HepG2 (cell line): ENCODE measurements around the gene CHRNB4. TPM values are rescaled to one million over a fixed set of nuclear protein-coding genes. Genes with fewer than 3 reads are reported as not detected.

Source experiments
- ATAC-seq: fragments of 200-7000 bp; cut with Tn5 transposase; 3 replicates; pipeline ENCODE4 v1.9.1; 2020; ENCODE audit warnings: mild to moderate bottlenecking, moderate library complexity
- BruUV-seq: library from RNA; stranded (reverse); fragments of 400-500 nt; replicated peaks from 2 replicates; lab custom pipeline; 2021; lab: Mats Ljungman, UMichigan
- CTCF ChIA-PET: fragments of 300-600 bp; formaldehyde crosslinking; extraction: SDS; loops from one replicate; lab custom pipeline; 2021; ENCODE audit warnings: low total read pairs, inconsistent platforms, low intra/inter-chr PET ratio; lab: Yijun Ruan, JAX
- POLR2A ChIA-PET: fragments of 350-600 bp; sonication (Branson Sonifier 250); formaldehyde crosslinking; loops from one replicate; lab custom pipeline; 2020; ENCODE audit warnings: antibody characterized with exemption, inconsistent platforms; lab: Yijun Ruan, JAX
- DNase-seq: peaks from one replicate; pipeline ENCODE4 v3.0.0-alpha.2; 2015; ENCODE audit warnings: low spot score
- FAIRE-seq: peaks from 3 replicates; lab custom pipeline; 2011; peaks lifted over from hg19 to GRCh38; lab: Jason Lieb, UNC
- H2AFZ ChIP-seq: one replicate; pipeline ENCODE4 v1.6.1; 2011; ENCODE audit warnings: low read length, inconsistent platforms
- H3K27ac ChIP-seq: fragments of 300-600 bp; 3 replicates; pipeline ENCODE4 v1.8.0; 2011; ENCODE audit warnings: mixed run types, mild to moderate bottlenecking, mixed read lengths, low read length, inconsistent platforms; ENCODE audit not compliant: insufficient read depth; ENCODE audit errors: extremely low read length
- H3K27me3 ChIP-seq, 2 experiments: fragments of 200-600 bp in 1 of 2; 2 replicates in 1 of 2; 3 replicates in 1 of 2; pipeline versions ENCODE4 v1.6.0 to v1.8.0; 2011; ENCODE audit warnings: low read length in 2 of 2, mild to moderate bottlenecking in 2 of 2, moderate library complexity in 2 of 2, inconsistent platforms in 1 of 2; ENCODE audit not compliant: insufficient read depth in 2 of 2, control insufficient read depth in 1 of 2
- H3K36me3 ChIP-seq, 2 experiments: fragments of 200-600 bp in 1 of 2; replicated peaks in 1 of 2; 2 replicates in 1 of 2; 3 replicates in 1 of 2; pipeline versions ENCODE4 v1.5.1 to v1.8.0; 2011; ENCODE audit warnings: low read length in 2 of 2, inconsistent platforms in 1 of 2; ENCODE audit not compliant: insufficient read depth in 2 of 2, control insufficient read depth in 1 of 2
- H3K4me1 ChIP-seq: 2 replicates; pipeline ENCODE4 v1.5.1; 2012; ENCODE audit warnings: low read length, inconsistent platforms; ENCODE audit not compliant: insufficient read depth
- H3K4me2 ChIP-seq: 2 replicates; pipeline ENCODE4 v1.6.0; 2011; ENCODE audit warnings: low read depth, low read length, inconsistent platforms
- H3K4me3 ChIP-seq, 3 experiments: fragments of 200-600 bp in 1 of 3; sonication (generic), shearing (Covaris generic) in 1 of 3; replicated peaks in 1 of 3; 2 replicates each; pipeline ENCODE4 v1.5.1; 2011 to 2016; ENCODE audit warnings: low read length in 3 of 3, inconsistent platforms in 2 of 3, low read depth in 2 of 3, mild to moderate bottlenecking in 2 of 3, control low read depth in 1 of 3, mixed read lengths in 1 of 3; ENCODE audit not compliant: insufficient read depth in 1 of 3
- H3K79me2 ChIP-seq: one replicate; pipeline ENCODE4 v1.6.1; 2011; ENCODE audit warnings: low read length, inconsistent platforms; ENCODE audit not compliant: insufficient read depth
- H3K9ac ChIP-seq: 2 replicates; pipeline ENCODE4 v1.6.0; 2011; ENCODE audit warnings: mild to moderate bottlenecking, low read depth, low read length, inconsistent platforms; ENCODE audit not compliant: insufficient read depth
- H3K9me3 ChIP-seq: 2 replicates; pipeline ENCODE4 v1.5.1; 2012; ENCODE audit warnings: mild to moderate bottlenecking, low read length
- H4K20me1 ChIP-seq: 2 replicates; pipeline ENCODE4 v1.6.0; 2011; ENCODE audit warnings: inconsistent platforms, mild to moderate bottlenecking, low read length, moderate library complexity; ENCODE audit not compliant: insufficient read depth
- GZF1 ChIP-seq: sonication (generic); formaldehyde crosslinking; IDR thresholded peaks from 2 replicates; pipeline ENCODE4 v1.5.1; 2020; ENCODE audit warnings: mild to moderate bottlenecking, missing genetic modification reagents
- HMG20A ChIP-seq: IDR thresholded peaks from 2 replicates; pipeline ENCODE4 v1.6.1; 2016; ENCODE audit warnings: borderline replicate concordance
- IKZF1 ChIP-seq: fragments of 450-650 bp; IDR thresholded peaks from 2 replicates; pipeline ENCODE4 v1.7.1; 2016
- NPAS2 ChIP-seq: sonication (generic); formaldehyde crosslinking; IDR thresholded peaks from 2 replicates; pipeline ENCODE4 v1.8.0; 2022; ENCODE audit warnings: mild to moderate bottlenecking, missing genetic modification reagents, borderline replicate concordance
- NR2F1 ChIP-seq, 2 experiments: fragments of 450-650 bp in 1 of 2; formaldehyde crosslinking in 1 of 2; IDR thresholded peaks; 2 replicates each; pipeline versions ENCODE4 v1.5.0 to v1.6.1; 2016 to 2020; ENCODE audit warnings: mild to moderate bottlenecking in 1 of 2, missing compliant biosample characterization in 1 of 2, missing genetic modification reagents in 1 of 2, moderate library complexity in 1 of 2
- SAP130 ChIP-seq: IDR thresholded peaks from 2 replicates; pipeline ENCODE4 v1.6.1; 2016; ENCODE audit warnings: low read depth
- SYNCRIP ChIP-seq: fragments of 200-400 bp; formaldehyde crosslinking; IDR thresholded peaks from 2 replicates; pipeline ENCODE4 v1.6.1; 2018; ENCODE audit warnings: mild to moderate bottlenecking, low read depth, low read length; ENCODE audit not compliant: insufficient read depth
- THRA ChIP-seq: sonication (generic); formaldehyde crosslinking; IDR thresholded peaks from 2 replicates; pipeline ENCODE4 v1.4.0; 2020; ENCODE audit warnings: missing genetic modification reagents, borderline replicate concordance
- TSC22D2 ChIP-seq: sonication (generic); formaldehyde crosslinking; IDR thresholded peaks from 2 replicates; pipeline ENCODE4 v1.5.1; 2020; ENCODE audit warnings: missing genetic modification reagents, mild to moderate bottlenecking, borderline replicate concordance
- ZBTB2 ChIP-seq: sonication (generic); formaldehyde crosslinking; IDR thresholded peaks from 2 replicates; pipeline ENCODE4 v1.8.0; 2022; ENCODE audit warnings: low read depth, missing genetic modification reagents
- ZNF18 ChIP-seq: sonication (generic); formaldehyde crosslinking; IDR thresholded peaks from 2 replicates; pipeline ENCODE4 v1.8.0; 2022; ENCODE audit warnings: mild to moderate bottlenecking, missing genetic modification reagents; ENCODE audit not compliant: insufficient replicate concordance
- ZNF546 ChIP-seq: sonication (generic); formaldehyde crosslinking; conservative IDR thresholded peaks from 2 replicates; pipeline ENCODE4 v1.8.1; 2023; ENCODE audit warnings: mild to moderate bottlenecking, missing genetic modification reagents
- WGBS: methylation state at CpG from one replicate; pipeline ENCODE4 v1.1.6; 2017; ENCODE audit warnings: low lambda C conversion rate; 5-methylcytosine and 5-hydroxymethylcytosine counted together
- in situ Hi-C: cut with HindIII; loops from 2 replicates; pipeline ENCODE4 v1.10.0; 2017; ENCODE audit warnings: low pct_unique_long_range_greater_than_20kb; ENCODE audit not compliant: extremely low pct_ligation_motif_present
- intact Hi-C: fragments of 100-400 bp; cut with micrococcal nuclease; formaldehyde crosslinking; loops from one replicate; pipeline ENCODE4 v1.10.0; 2022; ENCODE audit not compliant: unreplicated experiment
- polyA plus RNA-seq, 8 experiments: library from polyadenylated mRNA; depleted of rRNA in 3 of 8; stranded (reverse) in 7 of 8; unstranded in 1 of 8; fragments of >200 nt; fragmentation: Illumina TruSeq in 4 of 8; extraction: Trizol in 4 of 8; gene quantifications; 2 replicates each; pipeline versions ENCODE4 v1.2.1 to v1.2.3, GENCODE V29; 2011 to 2016; ENCODE audit warnings: low read depth in 4 of 8, missing spikeins in 1 of 8, mixed read lengths in 1 of 8; ENCODE audit not compliant: insufficient read depth in 1 of 8
- total RNA-seq, 5 experiments: library from RNA; depleted of rRNA; stranded (reverse); fragments of >200 nt; fragmentation: Illumina TruSeq; extraction: Trizol; gene quantifications; 2 replicates each; pipeline ENCODE4 v1.2.3, GENCODE V29; 2016; ENCODE audit warnings: low read depth in 1 of 5
- TF ChIP-seq, protein P1 (sequence below): IDR thresholded peaks from 2 replicates; pipeline ENCODE4 v1.6.1; 2016; ENCODE audit warnings: control low read depth

Gene CHRNB4
- total and polyA plus RNA-seq, 2 of the 13 experiments (the other 11 are each of a cell fraction or from before 2014, with no cell fraction given): not detected

DNA sequence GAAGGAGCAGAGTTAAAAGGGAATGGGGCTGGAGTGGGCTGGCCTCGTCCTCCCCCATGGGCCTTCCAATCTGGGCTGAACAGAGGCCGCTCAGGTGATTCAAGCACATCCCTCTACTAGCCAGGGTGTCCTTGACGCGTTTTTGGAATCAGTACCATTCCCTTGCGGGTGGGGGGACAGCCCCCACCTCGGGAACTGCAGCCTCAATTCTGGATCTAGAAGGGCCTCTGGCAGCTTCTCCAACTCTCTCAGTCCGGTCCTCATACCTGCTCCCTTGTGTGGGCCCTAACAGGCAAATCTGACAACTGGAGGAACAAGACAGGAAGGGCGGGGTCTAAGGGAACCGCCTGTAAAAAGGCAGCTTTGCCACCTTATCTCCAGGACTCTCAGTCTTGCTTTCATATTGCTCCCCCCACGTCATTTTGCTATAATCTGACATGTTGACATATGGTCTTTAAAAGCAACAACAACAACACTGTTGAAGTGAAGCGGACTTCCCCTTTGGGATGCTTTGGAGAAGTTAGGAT is 802 bp upstream of the CHRNB4 start (continued):
- no peak for TF ChIP-seq THRA
- TF ChIP-seq NPAS2: no peak
- no peak for TF ChIP-seq ZBTB2 (CRISPR knock-in tag)
- no peak for TF ChIP-seq TSC22D2 (CRISPR knock-in tag)
- TF ChIP-seq, all 625 proteins: peak for 0

- H3K4me1 ChIP-seq: no peaks in the 10 kb centered on the region
- no peaks in the 10 kb centered on the region for H3K36me3 ChIP-seq
- H3K27me3 ChIP-seq: no peaks in the 10 kb centered on the region; a peak in 2 of 5 replicates
- no peak for TF ChIP-seq ZNF18 (CRISPR knock-in tag)
- no peak for TF ChIP-seq IKZF1
- TF ChIP-seq ZNF546 (CRISPR knock-in tag): no peak
- TF ChIP-seq SAP130 (CRISPR knock-in tag): no peak
- no peak for TF ChIP-seq SYNCRIP
- no peak for TF ChIP-seq GZF1
- TF ChIP-seq, protein P1, sequence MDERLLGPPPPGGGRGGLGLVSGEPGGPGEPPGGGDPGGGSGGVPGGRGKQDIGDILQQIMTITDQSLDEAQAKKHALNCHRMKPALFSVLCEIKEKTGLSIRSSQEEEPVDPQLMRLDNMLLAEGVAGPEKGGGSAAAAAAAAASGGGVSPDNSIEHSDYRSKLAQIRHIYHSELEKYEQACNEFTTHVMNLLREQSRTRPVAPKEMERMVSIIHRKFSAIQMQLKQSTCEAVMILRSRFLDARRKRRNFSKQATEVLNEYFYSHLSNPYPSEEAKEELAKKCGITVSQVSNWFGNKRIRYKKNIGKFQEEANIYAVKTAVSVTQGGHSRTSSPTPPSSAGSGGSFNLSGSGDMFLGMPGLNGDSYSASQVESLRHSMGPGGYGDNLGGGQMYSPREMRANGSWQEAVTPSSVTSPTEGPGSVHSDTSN (CRISPR knock-in tag): no peak
- no peak for TF ChIP-seq NR2F1 (CRISPR knock-in tag; IDR thresholded peaks at IDR 0.05)
- no peak for TF ChIP-seq HMG20A (CRISPR knock-in tag)
- TF ChIP-seq, all 625 proteins: peak for 0
- Histone ChIP-seq H4K20me1 (0 out of 2 replicates have a peak, but pooled peaks cover 2% of the 10 kb centered on the region), H3K9me3 (no peaks in the 10 kb centered on the region), H3K79me2 (no peaks in the 10 kb centered on the region), H3K9ac (no peak overlapping the region), H3K4me3 (no peak overlapping the region), H2AFZ (no peak overlapping the region), H3K27ac (no peak overlapping the region), H3K4me2 (no peak overlapping the region)
- POLR2A ChIA-PET: no interaction called here
- intact Hi-C loops: no loop called here
- in situ Hi-C loops: no loop called here
- ATAC-seq (no peak), FAIRE-seq (no peak), DNase-seq (no peak)
- 37% methylated on average over 8 of the region's 32 CpGs for WGBS
- no TSS peak for BruUV-seq
- CTCF ChIA-PET: no interaction called here
Measured at GRCh38 chr15:78640527-78641101, 396 bp downstream of the CHRNB4 start.
